Measurements from ENCODE around the gene UCHL3.

- TF ChIP-seq, protein P1, sequence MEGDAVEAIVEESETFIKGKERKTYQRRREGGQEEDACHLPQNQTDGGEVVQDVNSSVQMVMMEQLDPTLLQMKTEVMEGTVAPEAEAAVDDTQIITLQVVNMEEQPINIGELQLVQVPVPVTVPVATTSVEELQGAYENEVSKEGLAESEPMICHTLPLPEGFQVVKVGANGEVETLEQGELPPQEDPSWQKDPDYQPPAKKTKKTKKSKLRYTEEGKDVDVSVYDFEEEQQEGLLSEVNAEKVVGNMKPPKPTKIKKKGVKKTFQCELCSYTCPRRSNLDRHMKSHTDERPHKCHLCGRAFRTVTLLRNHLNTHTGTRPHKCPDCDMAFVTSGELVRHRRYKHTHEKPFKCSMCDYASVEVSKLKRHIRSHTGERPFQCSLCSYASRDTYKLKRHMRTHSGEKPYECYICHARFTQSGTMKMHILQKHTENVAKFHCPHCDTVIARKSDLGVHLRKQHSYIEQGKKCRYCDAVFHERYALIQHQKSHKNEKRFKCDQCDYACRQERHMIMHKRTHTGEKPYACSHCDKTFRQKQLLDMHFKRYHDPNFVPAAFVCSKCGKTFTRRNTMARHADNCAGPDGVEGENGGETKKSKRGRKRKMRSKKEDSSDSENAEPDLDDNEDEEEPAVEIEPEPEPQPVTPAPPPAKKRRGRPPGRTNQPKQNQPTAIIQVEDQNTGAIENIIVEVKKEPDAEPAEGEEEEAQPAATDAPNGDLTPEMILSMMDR (IDR thresholded peaks at IDR 0.05), result no peak
- TF ChIP-seq POLR2A (IDR thresholded peaks at IDR 0.05), result no peak
Observed at GRCh38 chr13:75555836-75556235, 6.2 kb downstream of the UCHL3 start.

All from lower leg skin (tissue), 3 donors.